HEK293T (cell line): ENCODE data around the gene SLC37A4.
"Not testable (repeated sequence)": the region's sequence is repeated elsewhere in the genome, so short reads cannot be mapped to it uniquely, and the experiment has no call there.

Experiments
- CTCF ChIA-PET: fragments of 350-600 bp; formaldehyde crosslinking; extraction: SDS; loops from one replicate; lab custom pipeline; 2021; ENCODE audit warnings: antibody characterized with exemption, inconsistent platforms; lab: Yijun Ruan, JAX
- POLR2A ChIA-PET: fragments of 350-600 bp; formaldehyde crosslinking; extraction: SDS; loops from one replicate; lab custom pipeline; 2020; ENCODE audit warnings: antibody characterized with exemption, inconsistent platforms; lab: Yijun Ruan, JAX
- DNase-seq: peaks from one replicate; pipeline ENCODE4 v3.0.0; 2012; ENCODE audit warnings: mixed read lengths; ENCODE audit errors: extremely low spot score
- ARNT ChIP-seq: fragments of 450-650 bp; IDR thresholded peaks from 2 replicates; pipeline ENCODE4 v1.6.1; 2017; ENCODE audit warnings: mild to moderate bottlenecking
- BHLHE40 ChIP-seq: fragments of 450-650 bp; IDR thresholded peaks from 2 replicates; pipeline ENCODE4 v1.6.1; 2016; ENCODE audit warnings: mild to moderate bottlenecking, moderate library complexity, borderline replicate concordance
- CTBP1 ChIP-seq: fragments of 450-650 bp; IDR thresholded peaks from 2 replicates; pipeline ENCODE4 v1.6.1; 2016; ENCODE audit warnings: borderline replicate concordance
- ELF4 ChIP-seq: fragments of 450-650 bp; IDR thresholded peaks from 2 replicates; pipeline ENCODE4 v1.6.1; 2017; ENCODE audit warnings: antibody characterized with exemption
- FOXA1 ChIP-seq: fragments of 450-650 bp; IDR thresholded peaks from 2 replicates; pipeline ENCODE4 v1.6.1; 2016; ENCODE audit warnings: mild to moderate bottlenecking
- FOXK2 ChIP-seq: fragments of 450-650 bp; IDR thresholded peaks from 2 replicates; pipeline ENCODE4 v1.6.1; 2016; ENCODE audit warnings: mild to moderate bottlenecking
- FOXM1 ChIP-seq: fragments of 450-650 bp; IDR thresholded peaks from 2 replicates; pipeline ENCODE4 v1.6.1; 2017; ENCODE audit warnings: mild to moderate bottlenecking, borderline replicate concordance
- HDGF ChIP-seq: fragments of 450-650 bp; IDR thresholded peaks from 2 replicates; pipeline ENCODE4 v1.6.1; 2017; ENCODE audit warnings: antibody characterized with exemption, borderline replicate concordance
- L3MBTL2 ChIP-seq: fragments of 450-650 bp; conservative IDR thresholded peaks from 2 replicates; pipeline ENCODE4 v1.6.1; 2016; ENCODE audit warnings: mild to moderate bottlenecking
- LEF1 ChIP-seq: fragments of 450-650 bp; IDR thresholded peaks from 2 replicates; pipeline ENCODE4 v1.6.1; 2017; ENCODE audit warnings: mild to moderate bottlenecking, borderline replicate concordance
- NFRKB ChIP-seq: fragments of 450-650 bp; IDR thresholded peaks from 2 replicates; pipeline ENCODE4 v1.6.1; 2016; ENCODE audit warnings: mild to moderate bottlenecking, moderate library complexity
- PKNOX1 ChIP-seq: fragments of 450-650 bp; IDR thresholded peaks from 2 replicates; pipeline ENCODE4 v1.6.1; 2016
- SP1 ChIP-seq: fragments of 450-650 bp; IDR thresholded peaks from 2 replicates; pipeline ENCODE4 v1.6.1; 2017
- SUZ12 ChIP-seq: fragments of 450-650 bp; IDR thresholded peaks from 2 replicates; pipeline ENCODE4 v1.6.1; 2016; ENCODE audit warnings: mild to moderate bottlenecking
- TARDBP ChIP-seq: fragments of 450-650 bp; IDR thresholded peaks from 2 replicates; pipeline ENCODE4 v1.6.1; 2016
- ZNF384 ChIP-seq: fragments of 450-650 bp; IDR thresholded peaks from 2 replicates; pipeline ENCODE4 v1.6.1; 2016

Gene SLC37A4

GRCh38 chr11:118984825-118985224 is 45.9 kb downstream of the SLC37A4 start:
- no peak for TF ChIP-seq BHLHE40
- TF ChIP-seq LEF1: no peak
- TF ChIP-seq SUZ12: no peak
- no peak for TF ChIP-seq SP1
- TF ChIP-seq NFRKB: no peak
- no peak for TF ChIP-seq L3MBTL2
- no peak for TF ChIP-seq FOXM1
- ChIA-PET CTCF (no interaction called here), POLR2A (interaction anchor here (1.7 kb wide), 1 partner anchor 13 kb away, joined by 6 read pairs; the partner anchor contains the start of gene CENATAC)
- no peak for DNase-seq

- CTCF ChIA-PET: interaction anchor here (0.7 kb wide), 1 partner anchor 77 kb away, joined by 6 read pairs; no protein-coding TSS in a partner anchor
- POLR2A ChIA-PET: interaction anchor here (1.7 kb wide), 1 partner anchor 13 kb away, joined by 6 read pairs; the partner anchor contains the start of gene CENATAC
Observed at GRCh38 chr11:118984337-118984736, 46.3 kb downstream of the SLC37A4 start.

GRCh38 chr11:118980191-118980881 is 50.3 kb downstream of the SLC37A4 start:
- no peak for TF ChIP-seq FOXA1
- TF ChIP-seq SP1: no peak
- no peak for TF ChIP-seq TARDBP
- no peak for TF ChIP-seq L3MBTL2
- no peak for TF ChIP-seq LEF1
- no peak for TF ChIP-seq FOXM1
- TF ChIP-seq NFRKB: no peak
- no peak for TF ChIP-seq CTBP1
- no peak for TF ChIP-seq ARNT
- TF ChIP-seq FOXK2: no peak
- TF ChIP-seq HDGF: no peak
- no peak for TF ChIP-seq SUZ12
- no peak for TF ChIP-seq ZNF384
- no peak for TF ChIP-seq PKNOX1
- no peak for DNase-seq
- CTCF ChIA-PET: no interaction called here
- POLR2A ChIA-PET: no interaction called here

More at GRCh38 chr11:118984337-118984736, 46.3 kb downstream of the SLC37A4 start:
- not testable (repeated sequence) for DNase-seq

GRCh38 chr11:118979434-118979833 is 51.2 kb downstream of the SLC37A4 start:
- POLR2A ChIA-PET: interaction anchor here (0.6 kb wide), 1 partner anchor 37 kb away, joined by 3 read pairs; no protein-coding TSS in a partner anchor
- CTCF ChIA-PET: interaction anchor here (0.5 to 0.7 kb wide), 2 partner anchors 73 to 169 kb away, joined by 3 read pairs; no protein-coding TSS in a partner anchor
- peak; percentile 55 for DNase-seq

GRCh38 chr11:118975771-118976709 is 54.6 kb downstream of the SLC37A4 start:
- POLR2A ChIA-PET: no interaction called here
- no peak for DNase-seq
- TF ChIP-seq TARDBP (no peak), PKNOX1 (peak; percentile 65)
- CTCF ChIA-PET: no interaction called here

More at GRCh38 chr11:118979434-118979833, 51.2 kb downstream of the SLC37A4 start:
- TF ChIP-seq ZNF384: no peak
- no peak for TF ChIP-seq CTBP1
- TF ChIP-seq BHLHE40: no peak
- TF ChIP-seq ELF4: no peak
- no peak for TF ChIP-seq SP1
- no peak for TF ChIP-seq FOXK2
- TF ChIP-seq NFRKB: no peak
- TF ChIP-seq LEF1: no peak
- no peak for TF ChIP-seq FOXA1
- TF ChIP-seq ARNT: no peak
- TF ChIP-seq HDGF: no peak
- TF ChIP-seq TARDBP: no peak
